Brain microvascular endothelial cell (primary cell): ENCODE data around the gene DGKB.
A peak's percentile ranks its signal among the peaks of the same experiment; 100 is the strongest.

ENCODE experiments used
- DNase-seq: peaks from one replicate; pipeline ENCODE4 v3.0.0-alpha.2; 2020
- H3K27ac ChIP-seq: fragments of 250-450 bp; sonication (Bioruptor Pico); 2 replicates; pipeline ENCODE4 v1.5.1; 2020; ENCODE audit warnings: mild to moderate bottlenecking, moderate library complexity
- H3K27me3 ChIP-seq: fragments of 250-450 bp; sonication (Bioruptor Pico); replicated peaks from 2 replicates; pipeline ENCODE4 v1.5.1; 2020; ENCODE audit warnings: mild to moderate bottlenecking
- H3K36me3 ChIP-seq: fragments of 250-450 bp; sonication (Bioruptor Pico); replicated peaks from 2 replicates; pipeline ENCODE4 v1.5.1; 2020; ENCODE audit warnings: mild to moderate bottlenecking
- H3K4me3 ChIP-seq: 2 replicates; pipeline ENCODE4 v1.5.1; 2011; ENCODE audit warnings: low read depth, mild to moderate bottlenecking, control low read depth, low read length, moderate library complexity
- in situ Hi-C: cut with HindIII; loops from 2 replicates; pipeline ENCODE4 v1.10.0; 2017; ENCODE audit warnings: low sequenced_read_pairs, low pct_ligation_motif_present
- TF ChIP-seq, protein P1 (sequence below): IDR thresholded peaks from 2 replicates; pipeline ENCODE4 v1.5.1; 2011; ENCODE audit warnings: low read depth, mild to moderate bottlenecking, moderate library complexity, low read length, control low read depth, inconsistent platforms; ENCODE audit errors: missing control alignments

The DGKB gene

GRCh38 chr7:14834456-14834855 is 68.1 kb downstream of the DGKB start:
- in situ Hi-C loops: no loop called here
- DNase-seq: peak; percentile 66

DNA sequence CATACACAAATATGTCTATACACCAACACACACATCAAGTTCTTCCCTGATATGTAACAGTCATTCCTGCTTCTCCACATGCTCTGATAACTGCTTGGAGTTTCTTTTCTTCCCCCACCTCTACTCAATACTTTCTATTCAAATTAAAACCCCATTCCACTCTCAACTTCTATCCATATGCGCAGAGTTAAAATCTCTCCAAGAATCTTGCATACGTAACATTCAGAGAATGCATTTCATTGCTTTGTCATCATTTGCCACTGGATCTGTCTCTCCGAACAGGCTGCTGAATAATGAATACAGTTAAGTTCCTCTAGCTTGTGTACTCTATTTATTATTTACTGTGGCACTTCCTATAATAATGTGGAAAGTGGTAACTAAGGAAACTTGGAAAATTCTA is 68.8 kb downstream of the DGKB start:
- in situ Hi-C loops: no loop called here
- Histone ChIP-seq H3K27me3 (no peaks in the 10 kb centered on the region), H3K27ac (peak overlapping the region; percentile 86), H3K36me3 (no peaks in the 10 kb centered on the region), H3K4me3 (no peak overlapping the region)
- TF ChIP-seq, protein P1, sequence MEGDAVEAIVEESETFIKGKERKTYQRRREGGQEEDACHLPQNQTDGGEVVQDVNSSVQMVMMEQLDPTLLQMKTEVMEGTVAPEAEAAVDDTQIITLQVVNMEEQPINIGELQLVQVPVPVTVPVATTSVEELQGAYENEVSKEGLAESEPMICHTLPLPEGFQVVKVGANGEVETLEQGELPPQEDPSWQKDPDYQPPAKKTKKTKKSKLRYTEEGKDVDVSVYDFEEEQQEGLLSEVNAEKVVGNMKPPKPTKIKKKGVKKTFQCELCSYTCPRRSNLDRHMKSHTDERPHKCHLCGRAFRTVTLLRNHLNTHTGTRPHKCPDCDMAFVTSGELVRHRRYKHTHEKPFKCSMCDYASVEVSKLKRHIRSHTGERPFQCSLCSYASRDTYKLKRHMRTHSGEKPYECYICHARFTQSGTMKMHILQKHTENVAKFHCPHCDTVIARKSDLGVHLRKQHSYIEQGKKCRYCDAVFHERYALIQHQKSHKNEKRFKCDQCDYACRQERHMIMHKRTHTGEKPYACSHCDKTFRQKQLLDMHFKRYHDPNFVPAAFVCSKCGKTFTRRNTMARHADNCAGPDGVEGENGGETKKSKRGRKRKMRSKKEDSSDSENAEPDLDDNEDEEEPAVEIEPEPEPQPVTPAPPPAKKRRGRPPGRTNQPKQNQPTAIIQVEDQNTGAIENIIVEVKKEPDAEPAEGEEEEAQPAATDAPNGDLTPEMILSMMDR: no peak
- no peak for DNase-seq

More at GRCh38 chr7:14834456-14834855, 68.1 kb downstream of the DGKB start:
- Histone ChIP-seq H3K27ac (peak overlapping the region; percentile 86), H3K27me3 (no peaks in the 10 kb centered on the region), H3K36me3 (no peaks in the 10 kb centered on the region), H3K4me3 (no peak overlapping the region)
- TF ChIP-seq, protein P1: no peak

DNA sequence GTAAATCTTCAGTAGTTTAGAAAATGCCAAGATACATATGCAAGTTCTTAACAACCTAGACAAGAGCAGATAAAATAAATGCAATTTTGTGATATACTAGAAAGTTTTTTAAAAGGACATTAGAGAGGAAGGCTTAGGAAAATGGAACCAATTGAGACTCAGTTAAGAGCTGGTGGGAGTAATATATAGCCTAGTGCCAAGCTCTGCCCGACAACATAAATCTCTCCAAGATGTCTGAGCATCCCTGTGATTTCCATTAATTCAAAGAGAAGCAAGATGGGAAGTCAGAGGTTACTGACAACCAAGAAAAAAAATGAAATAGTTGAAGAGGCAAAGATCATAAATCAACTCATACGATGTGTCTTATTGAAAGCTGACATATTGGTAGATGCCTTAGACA is 74.5 kb downstream of the DGKB start:
- no peak overlapping the region for H3K27ac ChIP-seq
- in situ Hi-C loops: no loop called here
- no peak for DNase-seq
- TF ChIP-seq, protein P1: no peak
- no peaks in the 10 kb centered on the region for H3K27me3 ChIP-seq
- H3K36me3 ChIP-seq: no peaks in the 10 kb centered on the region
- no peak overlapping the region for H3K4me3 ChIP-seq

- Histone ChIP-seq H3K27ac (no peak overlapping the region), H3K36me3 (no peaks in the 10 kb centered on the region), H3K4me3 (no peak overlapping the region), H3K27me3 (no peaks in the 10 kb centered on the region)
- DNase-seq: no peak
- TF ChIP-seq, protein P1: no peak
- in situ Hi-C loops: no loop called here
These were observed 76.1 kb downstream of the DGKB start for GRCh38 chr7:14826426-14826825.

DNA sequence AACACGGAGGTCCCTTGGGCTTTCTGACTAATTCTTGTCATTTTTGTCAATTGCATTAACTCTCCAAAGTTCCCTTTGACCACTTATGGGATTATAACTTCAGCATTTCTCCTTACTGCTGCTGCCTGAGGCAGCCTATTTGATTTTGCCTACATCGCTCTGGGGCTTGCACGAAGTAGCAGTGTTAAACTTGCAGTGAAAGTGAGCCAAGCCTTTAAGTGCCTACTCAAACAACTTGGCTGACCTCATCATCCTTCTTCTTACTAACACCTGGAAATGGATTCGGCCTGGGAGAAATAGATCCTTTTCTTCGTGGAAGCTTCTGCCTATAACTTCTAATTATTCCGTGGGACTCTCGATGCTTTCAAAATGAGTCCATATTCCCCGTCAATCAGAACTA is 76.6 kb downstream of the DGKB start:
- no peak for DNase-seq
- TF ChIP-seq, protein P1: no peak
- no peaks in the 10 kb centered on the region for H3K27me3 ChIP-seq
- in situ Hi-C loops: no loop called here
- H3K4me3 ChIP-seq: no peak overlapping the region
- H3K36me3 ChIP-seq: no peaks in the 10 kb centered on the region
- no peak overlapping the region for H3K27ac ChIP-seq

DNA sequence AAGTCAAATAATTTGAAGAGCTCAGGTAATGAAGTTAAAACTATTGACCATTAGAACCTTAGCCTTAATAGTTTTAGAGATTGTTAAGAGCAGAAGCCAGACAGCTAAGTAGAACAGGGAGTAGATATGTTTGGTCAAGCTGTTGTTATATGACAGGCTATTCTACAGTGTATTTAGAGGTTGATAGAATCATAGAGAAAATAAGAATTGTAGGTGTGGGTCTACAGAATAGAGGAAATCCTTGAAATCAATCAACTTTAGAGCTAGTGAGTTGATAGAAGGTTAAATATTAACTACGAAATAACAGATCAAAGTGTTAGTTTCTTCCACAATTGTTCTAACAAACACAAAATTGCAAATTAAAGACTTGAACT is 80.1 kb downstream of the DGKB start:
- TF ChIP-seq, protein P1: no peak

More for the DNA sequence above, 80.1 kb downstream of the DGKB start:
- H3K36me3 ChIP-seq: no peaks in the 10 kb centered on the region
- no peak for DNase-seq
- H3K27me3 ChIP-seq: no peaks in the 10 kb centered on the region
- in situ Hi-C loops: no loop called here
- no peak overlapping the region for H3K27ac ChIP-seq
- no peak overlapping the region for H3K4me3 ChIP-seq
